Fibroblast of villous mesenchyme (primary cell): Measurements from ENCODE around the gene IL10RA. TPM values are rescaled to one million over a fixed set of nuclear protein-coding genes. Genes with fewer than 3 reads are reported as not detected.

Source experiments
- DNase-seq: peaks from one replicate; pipeline ENCODE4 v3.0.0-alpha.2; 2010; ENCODE audit warnings: low read depth
- H3K4me3 ChIP-seq: 2 replicates; pipeline ENCODE4 v1.5.1; 2011; ENCODE audit warnings: low read depth, mild to moderate bottlenecking, low read length
- CTCF ChIP-seq: IDR thresholded peaks from 2 replicates; pipeline ENCODE4 v1.5.1; 2012; ENCODE audit warnings: low read depth, mild to moderate bottlenecking, low read length; ENCODE audit not compliant: insufficient read depth
- total RNA-seq: library from RNA; depleted of rRNA; stranded (reverse); fragments of >200 nt; gene quantifications from 2 replicates; pipeline ENCODE4 v1.2.3, GENCODE V29; 2012

Gene IL10RA
- total RNA-seq, 1 donor, result not detected

- H3K4me3 ChIP-seq, result no peak overlapping the region
- TF ChIP-seq CTCF, result no peak
Measured at GRCh38 chr11:117993988-117994745, 8.0 kb downstream of the IL10RA start.

GRCh38 chr11:117995472-117995871 lies 9.3 kb downstream of the IL10RA start:
- DNase-seq, result no peak
- no peak overlapping the region for H3K4me3 ChIP-seq
- no peak for TF ChIP-seq CTCF

More at GRCh38 chr11:117993988-117994745, 8.0 kb downstream of the IL10RA start:
- DNase-seq, result no peak

- DNase-seq, result no peak
- TF ChIP-seq CTCF, result no peak
- no peak overlapping the region for H3K4me3 ChIP-seq
Measured at GRCh38 chr11:117996058-117996457, 9.9 kb downstream of the IL10RA start.

- no peak for TF ChIP-seq CTCF
- DNase-seq, result no peak
- H3K4me3 ChIP-seq, result no peak overlapping the region
Measured at GRCh38 chr11:117997406-117997805, 11.2 kb downstream of the IL10RA start.

GRCh38 chr11:117997823-117998579 lies 11.8 kb downstream of the IL10RA start:
- H3K4me3 ChIP-seq, result no peak overlapping the region
- no peak for DNase-seq
- TF ChIP-seq CTCF, result no peak

GRCh38 chr11:117998664-117999353 lies 12.6 kb downstream of the IL10RA start:
- no peak for TF ChIP-seq CTCF
- no peak for DNase-seq
- no peak overlapping the region for H3K4me3 ChIP-seq
